TTC549 (cell line): Measurements from ENCODE around the gene DESI1.
"Not testable (repeated sequence)": the region's sequence is repeated elsewhere in the genome, so short reads cannot be mapped to it uniquely, and the experiment has no call there.

ENCODE experiments used
- FAIRE-seq: peaks from 2 replicates; lab custom pipeline; 2012; peaks lifted over from hg19 to GRCh38; lab: Jason Lieb, UNC

The DESI1 gene

GRCh38 chr22:41585898-41586297 lies 34.9 kb downstream of the DESI1 start:
- no peak for FAIRE-seq

- no peak for FAIRE-seq
Observed at GRCh38 chr22:41584881-41585280, 36.0 kb downstream of the DESI1 start.

GRCh38 chr22:41582694-41583093 lies 38.1 kb downstream of the DESI1 start:
- FAIRE-seq = no peak

- no peak for FAIRE-seq
Observed at GRCh38 chr22:41579997-41580355, 40.9 kb downstream of the DESI1 start.

- FAIRE-seq = no peak
Observed at GRCh38 chr22:41579297-41579996, 41.4 kb downstream of the DESI1 start.

- FAIRE-seq = no peak
Observed at GRCh38 chr22:41578818-41579217, 42.0 kb downstream of the DESI1 start.

GRCh38 chr22:41578114-41578513 lies 42.7 kb downstream of the DESI1 start:
- FAIRE-seq = no peak

GRCh38 chr22:41576877-41577276 lies 44.0 kb downstream of the DESI1 start:
- FAIRE-seq = peak; percentile 79

GRCh38 chr22:41575533-41575932 lies 45.3 kb downstream of the DESI1 start:
- FAIRE-seq = no peak

GRCh38 chr22:41574847-41575381 lies 45.9 kb downstream of the DESI1 start:
- no peak for FAIRE-seq

- FAIRE-seq = no peak
Observed at GRCh38 chr22:41573677-41574076, 47.2 kb downstream of the DESI1 start.

GRCh38 chr22:41572305-41572704 lies 48.5 kb downstream of the DESI1 start:
- not testable (repeated sequence) for FAIRE-seq

- FAIRE-seq = no peak
Observed at GRCh38 chr22:41571786-41572185, 49.1 kb downstream of the DESI1 start.

GRCh38 chr22:41570221-41570620 lies 50.6 kb downstream of the DESI1 start:
- no peak for FAIRE-seq

GRCh38 chr22:41568811-41569210 lies 52.0 kb downstream of the DESI1 start:
- FAIRE-seq = no peak

- no peak for FAIRE-seq
Observed at GRCh38 chr22:41567512-41567768, 53.4 kb downstream of the DESI1 start.

- no peak for FAIRE-seq
Observed at GRCh38 chr22:41565403-41566054, 55.3 kb downstream of the DESI1 start.

- no peak for FAIRE-seq
Observed at GRCh38 chr22:41564563-41564962, 56.3 kb downstream of the DESI1 start.

GRCh38 chr22:41563051-41563711 lies 57.7 kb downstream of the DESI1 start:
- no peak for FAIRE-seq

GRCh38 chr22:41562461-41562860 lies 58.4 kb downstream of the DESI1 start:
- no peak for FAIRE-seq

GRCh38 chr22:41561788-41562187 lies 59.1 kb downstream of the DESI1 start:
- no peak for FAIRE-seq

GRCh38 chr22:41561335-41561734 lies 59.5 kb downstream of the DESI1 start:
- no peak for FAIRE-seq

- no peak for FAIRE-seq
Observed at GRCh38 chr22:41560095-41560471, 60.8 kb downstream of the DESI1 start.

GRCh38 chr22:41558241-41558630 lies 62.6 kb downstream of the DESI1 start:
- not testable (repeated sequence) for FAIRE-seq
